Astrocyte (in vitro differentiated cells and primary cell): ENCODE results near the gene KRT13.
A peak's percentile ranks its signal among the peaks of the same experiment; 100 is the strongest.

Source experiments
- CTCF ChIP-seq: IDR thresholded peaks from 2 replicates; pipeline ENCODE4 v1.5.1; 2011; ENCODE audit warnings: low read depth, mild to moderate bottlenecking, inconsistent platforms, low read length, moderate library complexity; ENCODE audit not compliant: insufficient read depth
- EZH2 ChIP-seq: IDR thresholded peaks from 2 replicates; pipeline ENCODE4 v1.6.1; 2012; ENCODE audit warnings: mild to moderate bottlenecking, low read length, inconsistent platforms; ENCODE audit not compliant: insufficient read depth

- peak; percentile 9 for TF ChIP-seq CTCF
- no peak for TF ChIP-seq EZH2
Observed at GRCh38 chr17:41486809-41487530, 18.4 kb downstream of the KRT13 start.
